Type B pancreatic cell (in vitro differentiated cells): ENCODE measurements around the gene ENSA. TPM values are rescaled to one million over a fixed set of nuclear protein-coding genes. Genes with fewer than 3 reads are reported as not detected.
"Not testable (repeated sequence)": the region's sequence is repeated elsewhere in the genome, so short reads cannot be mapped to it uniquely, and the experiment has no call there.

ENCODE experiments used
- DNase-seq: peaks from one replicate; pipeline ENCODE4 v3.0.0; 2021; ENCODE audit warnings: mixed read lengths; ENCODE audit not compliant: unreplicated experiment; ENCODE audit errors: extremely low spot score
- H3K27ac Mint-ChIP-seq: 2 replicates; pipeline ENCODE4 v1.8.0; 2021; ENCODE audit warnings: mild to moderate bottlenecking, mixed read lengths
- H3K27me3 Mint-ChIP-seq: 2 replicates; pipeline ENCODE4 v1.8.0; 2021; ENCODE audit warnings: mixed read lengths
- H3K36me3 Mint-ChIP-seq: 2 replicates; pipeline ENCODE4 v1.8.0; 2021; ENCODE audit warnings: mixed read lengths
- H3K4me1 Mint-ChIP-seq: one replicate; pipeline ENCODE4 v1.8.0; 2021; ENCODE audit warnings: mixed read lengths; ENCODE audit not compliant: unreplicated experiment
- H3K4me3 Mint-ChIP-seq: 2 replicates; pipeline ENCODE4 v1.8.0; 2021; ENCODE audit warnings: mild to moderate bottlenecking, mixed read lengths
- H3K9me3 Mint-ChIP-seq: 2 replicates; pipeline ENCODE4 v1.8.0; 2021; ENCODE audit warnings: mixed read lengths
- CTCF ChIP-seq: fragments of 200-600 bp; sonication (generic); conservative IDR thresholded peaks from 2 replicates; pipeline ENCODE4 v1.5.0; 2021; ENCODE audit warnings: antibody characterized with exemption, mild to moderate bottlenecking
- total RNA-seq: library from RNA; stranded (reverse); gene quantifications from 2 replicates; pipeline ENCODE4 v1.2.1, GENCODE V29; 2021; ENCODE audit warnings: low replicate concordance

ENSA gene
- total RNA-seq, 1 donor from 2014 or later, result 153 TPM

DNA sequence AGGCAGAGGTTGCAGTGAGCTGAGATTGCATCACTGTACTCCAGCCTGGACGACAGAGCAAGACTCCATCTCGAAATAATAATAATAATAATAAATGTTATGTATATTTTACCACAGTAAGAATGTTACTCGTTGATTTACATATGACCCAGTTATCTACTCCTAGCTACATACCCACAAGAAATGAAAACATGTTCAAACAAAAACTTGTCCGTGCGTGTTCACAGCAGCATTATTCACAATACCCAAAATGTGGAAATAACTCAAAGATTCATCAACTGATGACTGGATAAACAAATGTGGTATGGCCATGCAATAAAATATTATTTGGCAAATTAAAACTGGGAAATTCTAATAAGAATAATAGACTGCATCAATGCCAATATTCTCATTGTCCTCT lies 31.7 kb upstream of the ENSA start:
- TF ChIP-seq CTCF, result no peak
- Mint-ChIP-seq H3K4me1 (no peaks in the 10 kb centered on the region), H3K9me3 (no peaks in the 10 kb centered on the region), H3K36me3 (peaks cover 29% of the 10 kb centered on the region), H3K4me3 (no peak overlapping the region), H3K27ac (no peak overlapping the region), H3K27me3 (no peaks in the 10 kb centered on the region)
- no peak for DNase-seq

- H3K27me3 Mint-ChIP-seq, result no peaks in the 10 kb centered on the region
- DNase-seq, result no peak
- H3K4me1 Mint-ChIP-seq, result no peaks in the 10 kb centered on the region
- no peak for TF ChIP-seq CTCF
- H3K27ac Mint-ChIP-seq, result no peak overlapping the region
- H3K9me3 Mint-ChIP-seq, result no peaks in the 10 kb centered on the region
- peaks cover 29% of the 10 kb centered on the region for H3K36me3 Mint-ChIP-seq
- H3K4me3 Mint-ChIP-seq, result no peak overlapping the region
Measured at GRCh38 chr1:150660584-150660983, 31.2 kb upstream of the ENSA start.

DNA sequence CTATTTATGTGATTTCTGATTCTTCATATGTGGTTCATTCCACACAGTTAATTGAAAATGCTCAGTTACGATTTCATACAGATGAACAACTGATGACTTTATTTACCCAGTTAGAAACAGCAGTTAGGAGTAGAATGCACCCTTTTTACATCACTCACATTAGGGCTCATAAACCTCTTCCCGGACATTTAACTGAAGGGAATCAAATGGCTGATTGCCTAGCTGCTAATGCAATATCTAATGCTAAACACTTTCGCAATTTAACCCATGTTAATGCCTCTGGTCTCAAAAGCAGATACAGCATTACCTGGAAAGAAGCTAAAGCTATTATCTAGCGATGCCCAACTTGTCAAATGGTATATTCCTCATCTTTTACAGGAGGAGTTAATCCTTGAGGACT lies 27.7 kb upstream of the ENSA start:
- not testable (repeated sequence) for H3K27ac Mint-ChIP-seq, DNase-seq, H3K4me1 Mint-ChIP-seq, H3K4me3 Mint-ChIP-seq, H3K27me3 Mint-ChIP-seq, H3K9me3 Mint-ChIP-seq
- peaks cover 21% of the 10 kb centered on the region for H3K36me3 Mint-ChIP-seq

DNA sequence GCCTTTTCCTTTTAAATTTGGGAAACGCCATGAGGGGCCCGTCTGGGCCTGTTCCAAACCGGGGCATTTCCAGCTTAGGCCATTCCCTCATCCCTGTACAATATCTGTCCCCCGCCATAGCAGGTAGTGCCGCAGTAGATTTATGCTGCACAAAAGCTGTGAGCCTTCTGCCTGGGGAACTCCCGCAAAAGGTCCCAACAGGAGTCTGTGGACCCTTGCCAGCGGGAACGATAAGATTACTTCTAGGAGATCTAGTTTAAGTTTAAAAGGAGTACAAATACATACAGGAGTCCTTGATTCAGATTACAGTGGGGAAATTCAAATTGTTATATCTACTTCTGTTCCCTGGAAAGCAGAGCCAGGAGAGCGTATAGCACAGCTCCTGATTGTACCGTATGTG lies 25.2 kb upstream of the ENSA start:
- H3K4me1 Mint-ChIP-seq, H3K36me3 Mint-ChIP-seq, H3K27ac Mint-ChIP-seq, H3K9me3 Mint-ChIP-seq, H3K4me3 Mint-ChIP-seq, DNase-seq, H3K27me3 Mint-ChIP-seq: not testable (repeated sequence)

- Mint-ChIP-seq H3K27ac (peak overlapping the region; percentile 86), H3K4me1 (no peaks in the 10 kb centered on the region), H3K27me3 (no peaks in the 10 kb centered on the region), H3K4me3 (no peak overlapping the region), H3K36me3 (no peaks in the 10 kb centered on the region), H3K9me3 (no peaks in the 10 kb centered on the region)
- DNase-seq, result no peak
- TF ChIP-seq CTCF, result no peak
Measured at GRCh38 chr1:150650193-150650592, 20.8 kb upstream of the ENSA start.

GRCh38 chr1:150649441-150650075 lies 20.1 kb upstream of the ENSA start:
- Mint-ChIP-seq H3K9me3 (no peaks in the 10 kb centered on the region), H3K36me3 (no peaks in the 10 kb centered on the region), H3K27me3 (no peaks in the 10 kb centered on the region), H3K27ac (peak overlapping the region; percentile 86), H3K4me1 (no peaks in the 10 kb centered on the region), H3K4me3 (no peak overlapping the region)
- DNase-seq, result no peak
- TF ChIP-seq CTCF, result no peak

DNA sequence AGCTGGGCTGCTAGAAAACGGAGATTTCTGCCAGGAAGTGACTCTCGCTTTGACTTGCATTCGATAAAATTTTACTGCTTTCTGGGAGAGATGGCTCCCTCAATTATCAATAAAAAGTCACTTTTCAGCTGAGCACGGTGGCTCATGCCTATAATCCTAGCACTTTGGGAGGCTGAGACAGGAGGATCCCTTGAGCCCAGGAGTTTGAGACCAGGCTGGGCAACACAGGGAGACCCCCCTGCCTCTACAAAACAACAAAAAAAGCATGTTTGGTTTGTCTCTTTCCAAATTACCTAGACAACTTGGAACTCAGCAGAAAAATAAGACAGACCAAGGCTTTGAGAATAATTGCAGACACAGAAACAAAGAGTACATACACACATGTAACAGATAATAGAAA lies 12.9 kb upstream of the ENSA start:
- Mint-ChIP-seq H3K36me3 (no peaks in the 10 kb centered on the region), H3K4me3 (no peak overlapping the region), H3K27ac (no peak overlapping the region), H3K9me3 (no peaks in the 10 kb centered on the region), H3K27me3 (no peaks in the 10 kb centered on the region), H3K4me1 (no peaks in the 10 kb centered on the region)
- no peak for DNase-seq
- no peak for TF ChIP-seq CTCF

GRCh38 chr1:150641126-150641815 lies 11.9 kb upstream of the ENSA start:
- H3K27me3 Mint-ChIP-seq, H3K4me3 Mint-ChIP-seq, H3K9me3 Mint-ChIP-seq, H3K27ac Mint-ChIP-seq, DNase-seq, H3K4me1 Mint-ChIP-seq, H3K36me3 Mint-ChIP-seq: not testable (repeated sequence)

DNA sequence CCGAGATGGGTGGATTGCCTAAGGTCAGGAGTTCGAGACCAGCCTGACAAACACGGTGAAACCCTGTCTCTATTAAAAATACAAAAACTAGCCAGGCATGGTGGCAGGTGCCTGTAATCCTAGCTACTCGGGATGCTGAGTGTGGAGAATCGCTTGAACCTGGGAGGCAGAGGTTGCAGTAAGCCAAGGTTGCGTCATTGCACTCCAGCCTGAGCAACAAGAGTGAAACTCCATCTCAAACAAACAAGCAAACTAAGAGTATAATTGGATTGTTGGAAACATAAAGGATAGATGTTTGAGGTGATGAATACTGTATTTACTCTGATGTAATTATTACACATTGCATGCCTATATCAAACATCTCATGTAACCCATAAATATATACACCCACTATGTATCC lies 9.0 kb upstream of the ENSA start:
- H3K27me3 Mint-ChIP-seq, H3K27ac Mint-ChIP-seq, H3K4me3 Mint-ChIP-seq, DNase-seq, H3K9me3 Mint-ChIP-seq, H3K36me3 Mint-ChIP-seq: not testable (repeated sequence)
- H3K4me1 Mint-ChIP-seq, result peaks cover 11% of the 10 kb centered on the region
